Measurements from ENCODE around the gene KCNJ16.

The KCNJ16 gene

GRCh38 chr17:70172923-70173322, 97.9 kb downstream of the KCNJ16 start:
- no peak for DNase-seq

GRCh38 chr17:70173681-70174080, 98.7 kb downstream of the KCNJ16 start:
- no peak for DNase-seq

GRCh38 chr17:70181376-70181775, 106.4 kb downstream of the KCNJ16 start:
- no peak for DNase-seq

GRCh38 chr17:70181866-70182265, 106.8 kb downstream of the KCNJ16 start:
- no peak for DNase-seq

GRCh38 chr17:70183508-70183907, 108.5 kb downstream of the KCNJ16 start:
- DNase-seq, result no peak

- no peak for DNase-seq
These were observed 109.2 kb downstream of the KCNJ16 start for GRCh38 chr17:70184207-70184606.

GRCh38 chr17:70184770-70185169, 109.7 kb downstream of the KCNJ16 start:
- DNase-seq, result no peak
